ENCODE data around the gene MFSD1.

GRCh38 chr3:158841387-158841786 lies 39.5 kb downstream of the MFSD1 start:
- TF ChIP-seq CTCF (conservative IDR thresholded peaks at IDR 0.05; ENCODE audit: low read depth in 2 of 2), result no peak
- no peak for TF ChIP-seq POLR2AphosphoS5 (IDR thresholded peaks at IDR 0.05; ENCODE audit: low read depth)
- TF ChIP-seq EZH2 (IDR thresholded peaks at IDR 0.05; ENCODE audit: low read depth, unreplicated experiment), result no peak
- no peak for TF ChIP-seq EZH2phosphoT487 (IDR thresholded peaks at IDR 0.05; ENCODE audit: unreplicated experiment)
- no peak for TF ChIP-seq STAT1 (IDR thresholded peaks at IDR 0.05; ENCODE audit: unreplicated experiment)
- no peak for TF ChIP-seq ZNF114 (CRISPR knock-in tag; IDR thresholded peaks at IDR 0.05)

Data from GM23338 (cell line).